ENCODE results near the gene NPAS3.

The NPAS3 gene

DNA sequence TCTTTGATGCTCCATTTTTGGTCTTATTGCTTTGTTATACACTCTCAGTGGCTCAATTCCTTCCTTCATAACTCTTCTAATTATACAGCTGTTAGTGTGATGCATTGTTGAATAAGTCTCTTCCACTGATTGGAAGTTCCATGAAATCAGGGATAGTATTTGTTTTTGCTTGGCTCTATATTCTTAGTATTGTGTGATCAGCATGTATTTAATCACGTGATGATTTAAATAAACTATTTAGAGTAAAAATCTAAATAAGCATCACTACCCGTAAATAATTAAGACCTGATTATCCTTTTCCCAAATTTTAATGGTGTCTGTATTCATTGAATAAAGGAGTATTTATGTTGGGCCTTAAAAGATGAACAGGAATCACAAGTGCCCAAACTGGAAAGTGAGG, 355.7 kb downstream of the NPAS3 start:
- DNase-seq (ENCODE audit: extremely low read depth in 1 of 2, low read depth in 1 of 2), result no peak

DNA sequence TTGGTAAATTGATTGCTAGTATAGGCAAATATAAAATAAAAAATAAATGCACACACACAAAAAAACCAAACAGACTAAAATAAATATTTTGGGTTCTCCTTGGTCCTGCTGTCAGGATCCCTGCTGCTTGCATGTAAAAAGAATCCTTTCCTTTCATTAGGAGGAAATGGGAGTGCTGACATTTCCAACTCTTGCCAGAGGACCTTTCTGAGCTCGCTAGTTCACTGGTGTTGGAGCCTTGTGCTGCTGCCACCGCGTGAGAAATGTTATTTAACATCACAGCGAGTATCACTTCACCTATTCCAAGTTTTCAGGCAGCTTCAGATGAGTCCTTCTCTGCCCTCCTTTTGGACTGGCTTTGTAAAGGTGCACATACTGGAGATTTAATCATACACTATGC, 358.9 kb downstream of the NPAS3 start:
- DNase-seq (ENCODE audit: extremely low read depth in 1 of 2, low read depth in 1 of 2), result no peak

DNA sequence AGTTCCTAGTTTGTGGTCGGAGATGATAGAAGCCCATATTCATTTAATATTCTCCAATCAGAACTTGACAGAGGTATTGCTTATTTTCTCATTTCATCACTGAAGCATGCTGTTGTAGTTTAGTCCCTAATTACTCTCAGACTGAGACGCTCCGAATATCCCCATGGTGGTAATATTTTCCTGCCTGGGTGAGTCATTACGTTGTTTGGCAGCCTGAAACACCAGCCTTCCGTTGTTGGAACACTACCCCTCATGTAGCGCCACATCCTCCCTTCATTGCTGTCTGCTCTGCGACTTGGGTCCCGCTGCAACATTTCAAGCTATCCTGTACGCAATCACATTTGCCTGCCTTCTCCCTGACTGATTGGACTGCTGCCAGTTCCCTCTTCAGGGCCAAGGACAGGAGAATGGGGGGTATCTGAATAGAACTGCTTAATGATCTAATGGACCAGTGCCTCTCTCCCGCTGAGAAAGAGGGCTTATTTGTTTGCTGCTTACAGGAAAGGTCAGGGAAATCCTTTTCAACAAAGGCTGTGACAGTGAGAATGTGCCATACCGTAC, 369.1 kb downstream of the NPAS3 start:
- no peak for DNase-seq (ENCODE audit: extremely low read depth in 1 of 2, low read depth in 1 of 2)

DNA sequence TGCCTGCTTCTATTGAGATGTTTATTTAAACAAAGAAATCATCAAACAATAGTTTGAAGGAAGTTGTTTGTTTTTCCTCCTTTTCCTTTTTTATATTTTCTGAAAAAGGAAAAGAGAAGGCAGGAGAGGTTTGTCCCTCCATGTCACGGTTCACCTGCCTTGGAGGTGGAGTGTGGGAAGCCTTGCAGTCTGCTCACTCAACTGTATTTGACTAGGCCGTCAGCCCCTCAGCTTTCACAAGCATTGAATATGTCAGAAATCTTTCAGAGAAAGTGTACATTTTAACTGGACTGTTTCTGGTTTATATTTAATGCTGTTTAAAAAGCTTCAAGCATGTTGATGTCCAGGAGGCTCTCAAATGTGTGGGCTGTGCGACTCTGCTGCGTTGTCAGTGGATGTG, 370.4 kb downstream of the NPAS3 start:
- no peak for DNase-seq (ENCODE audit: extremely low read depth in 1 of 2, low read depth in 1 of 2)

DNA sequence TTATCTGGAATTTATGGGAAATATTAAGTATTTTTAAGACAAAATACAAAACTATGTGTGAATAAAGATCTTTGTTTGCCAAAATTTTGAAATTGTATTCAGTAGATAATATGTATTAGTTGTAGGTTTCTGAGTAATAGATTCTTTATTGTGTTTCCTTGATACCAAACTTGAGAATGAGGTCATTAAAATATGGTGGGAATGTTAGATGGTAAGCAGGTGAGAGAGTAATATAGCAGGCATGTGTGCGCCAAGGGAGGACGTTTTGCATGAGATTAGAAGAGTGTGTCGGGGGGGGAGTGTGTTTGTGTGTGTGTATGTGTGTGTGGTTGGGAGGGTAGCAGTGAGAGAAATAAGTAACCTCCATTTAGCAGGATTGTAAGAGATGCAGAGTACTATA, 376.5 kb downstream of the NPAS3 start:
- DNase-seq (ENCODE audit: extremely low read depth in 1 of 2, low read depth in 1 of 2), result no peak

DNA sequence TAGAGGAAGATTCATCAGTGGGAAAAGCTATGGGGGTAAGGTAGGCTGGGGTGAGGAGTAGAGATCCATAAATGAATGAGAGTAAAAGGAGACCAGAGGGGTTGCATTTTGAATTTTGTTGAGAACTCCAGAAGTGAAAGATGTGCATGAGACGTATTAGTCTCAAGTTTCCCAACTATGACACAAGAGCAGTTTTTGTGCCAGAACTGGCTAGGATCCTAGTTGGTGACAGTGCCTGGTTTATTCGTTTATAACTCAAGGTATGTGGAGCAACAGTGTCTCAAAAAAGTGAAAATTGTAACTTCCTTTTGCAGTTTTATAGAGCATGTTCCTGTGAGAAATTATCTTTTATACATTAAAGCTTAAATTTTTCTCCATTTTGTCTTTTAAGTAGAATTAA, 377.0 kb downstream of the NPAS3 start:
- no peak for DNase-seq (ENCODE audit: extremely low read depth in 1 of 2, low read depth in 1 of 2)

DNA sequence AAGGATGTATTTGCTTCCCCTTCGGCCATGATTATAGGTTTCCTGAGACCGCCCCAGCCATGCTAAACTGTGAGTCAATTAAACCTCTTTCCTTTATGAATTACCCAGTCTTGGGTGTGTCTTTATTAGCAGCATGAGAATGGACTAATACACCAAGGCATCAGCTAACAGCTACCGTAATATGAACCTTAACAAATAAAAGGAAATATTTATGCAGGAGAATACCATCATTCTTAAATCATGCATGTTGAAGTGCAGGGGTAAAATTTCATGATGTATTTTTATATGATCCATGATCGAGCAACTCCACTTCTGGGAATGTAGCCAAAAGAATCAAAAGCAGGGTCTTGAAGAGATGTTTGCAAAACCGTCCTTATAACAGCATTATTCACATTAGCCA, 379.0 kb downstream of the NPAS3 start:
- no peak for DNase-seq (ENCODE audit: extremely low read depth in 1 of 2, low read depth in 1 of 2)

DNA sequence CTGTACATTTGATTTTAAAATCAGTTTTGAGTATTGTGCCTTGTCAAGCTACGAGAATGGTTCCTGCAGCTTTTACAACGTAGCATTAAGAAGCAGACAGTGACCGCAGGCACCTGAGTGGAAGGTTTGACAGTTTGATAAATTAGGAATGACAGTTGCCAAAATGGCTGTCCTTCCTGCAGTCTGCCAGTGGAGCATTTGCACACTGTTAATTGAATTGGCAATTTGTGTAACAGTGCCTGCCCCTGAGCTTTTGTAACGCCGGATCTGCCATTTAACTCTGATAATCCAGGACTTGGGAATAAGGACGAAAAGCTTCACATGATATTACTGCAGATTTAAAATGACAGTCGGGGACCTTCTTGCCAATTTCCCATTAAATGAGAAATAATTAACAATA, 385.3 kb downstream of the NPAS3 start:
- no peak for DNase-seq (ENCODE audit: extremely low read depth in 1 of 2, low read depth in 1 of 2)

DNA sequence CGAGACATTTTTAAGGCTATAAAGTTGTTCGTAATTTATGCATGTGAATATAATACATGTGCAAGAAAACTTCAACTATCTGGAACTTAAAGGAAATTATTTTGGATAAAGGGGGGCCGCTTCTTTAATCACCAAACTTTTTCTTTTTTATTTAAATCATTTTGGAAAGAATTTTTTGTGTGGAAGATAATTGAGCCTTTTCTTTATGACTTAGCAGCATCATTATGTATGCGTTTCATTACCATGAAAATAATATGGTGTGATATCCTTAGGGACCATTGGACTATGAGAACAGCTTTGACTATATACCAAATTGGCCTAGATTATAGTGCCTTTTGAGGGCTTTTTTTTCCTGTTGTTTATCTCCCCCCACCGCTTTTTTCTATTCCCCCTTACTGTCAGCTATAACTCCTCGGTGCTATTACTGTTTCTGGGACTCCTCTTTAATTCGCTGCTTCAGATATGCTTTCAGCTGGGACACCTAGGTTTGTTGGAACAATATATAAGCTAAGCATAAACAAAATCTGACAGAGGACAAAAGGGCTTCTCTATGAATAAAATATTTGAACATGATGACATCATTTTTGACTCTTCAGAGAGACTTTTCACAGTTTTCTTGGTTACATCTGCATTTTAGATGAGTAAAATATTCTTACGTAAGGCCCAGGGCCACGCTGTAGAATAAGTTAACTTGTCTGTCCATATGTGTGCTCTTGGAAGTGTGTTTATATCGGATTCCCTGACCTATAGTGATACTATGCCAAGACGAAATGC, 392.7 kb downstream of the NPAS3 start:
- no peak for DNase-seq (ENCODE audit: extremely low read depth in 1 of 2, low read depth in 1 of 2)

DNA sequence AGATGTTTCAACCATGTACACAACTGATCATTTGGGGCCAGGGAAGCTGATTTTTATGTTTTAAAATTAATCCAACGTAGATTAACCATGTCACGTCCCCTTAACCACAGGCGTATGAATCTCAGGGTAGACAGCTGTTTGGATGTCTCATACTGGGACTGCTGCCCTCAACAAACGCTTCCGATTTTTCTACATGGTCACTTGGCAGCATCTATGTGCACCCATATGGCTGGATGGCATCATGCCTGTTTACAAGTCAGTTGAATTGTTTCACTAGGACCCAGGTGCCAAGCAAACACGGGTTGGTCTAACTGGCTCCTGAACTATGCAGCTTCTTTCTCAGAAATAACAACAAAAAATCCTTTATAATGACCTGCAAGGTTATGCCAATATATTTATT, 393.8 kb downstream of the NPAS3 start:
- DNase-seq (ENCODE audit: extremely low read depth in 1 of 2, low read depth in 1 of 2), result no peak

DNA sequence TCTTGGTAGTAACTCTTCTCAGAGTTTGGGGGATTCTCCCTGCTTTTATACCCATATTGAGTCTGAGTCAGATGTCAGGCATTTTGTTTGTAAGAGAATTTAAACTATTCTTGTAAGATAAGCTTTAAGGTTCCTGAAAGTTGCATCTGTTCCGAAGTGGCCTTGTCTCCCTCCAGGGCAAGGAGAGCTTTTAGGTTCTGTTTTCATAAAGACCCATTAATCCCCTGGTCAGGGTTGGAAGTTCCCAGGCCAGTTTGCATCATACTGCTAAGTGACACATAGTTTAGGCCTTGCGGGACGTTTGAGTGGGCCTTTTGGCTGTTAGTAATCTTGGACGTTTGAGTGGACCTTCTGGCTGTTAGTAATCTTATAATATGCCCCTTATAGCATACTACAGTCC, 396.7 kb downstream of the NPAS3 start:
- no peak for DNase-seq (ENCODE audit: extremely low read depth in 1 of 2, low read depth in 1 of 2)

DNA sequence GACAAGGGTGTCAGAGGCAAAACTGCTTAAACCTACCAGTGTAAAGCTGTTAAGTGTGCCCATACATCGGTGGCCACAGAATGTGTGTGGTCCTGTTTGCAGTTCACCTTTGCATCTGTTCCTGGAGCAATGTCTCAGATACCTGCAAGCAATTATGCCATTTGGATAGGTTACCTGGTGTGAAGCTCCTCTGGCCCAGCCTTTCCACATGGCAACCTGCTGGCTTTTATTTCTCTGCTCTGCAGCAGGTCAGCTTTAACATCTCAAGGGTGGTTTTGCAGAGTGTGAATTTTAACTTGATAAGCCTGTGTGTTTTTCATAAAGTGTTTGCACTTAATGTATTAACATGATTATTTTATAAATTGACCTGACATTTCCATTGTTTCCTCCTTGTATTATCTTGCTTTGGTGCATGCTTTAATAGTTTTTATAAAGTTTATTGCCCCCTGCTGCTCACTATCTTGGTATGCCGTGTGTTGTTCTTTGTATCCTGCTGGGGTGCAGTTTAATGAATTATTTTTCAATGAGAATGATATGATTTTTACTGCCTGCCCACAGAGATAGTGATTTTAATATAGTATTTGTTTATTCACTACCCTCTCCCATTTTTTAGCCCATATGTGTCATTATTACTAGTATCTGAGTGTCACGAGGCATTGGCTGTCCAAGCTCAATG, 403.8 kb downstream of the NPAS3 start:
- DNase-seq (ENCODE audit: extremely low read depth in 1 of 2, low read depth in 1 of 2), result no peak

DNA sequence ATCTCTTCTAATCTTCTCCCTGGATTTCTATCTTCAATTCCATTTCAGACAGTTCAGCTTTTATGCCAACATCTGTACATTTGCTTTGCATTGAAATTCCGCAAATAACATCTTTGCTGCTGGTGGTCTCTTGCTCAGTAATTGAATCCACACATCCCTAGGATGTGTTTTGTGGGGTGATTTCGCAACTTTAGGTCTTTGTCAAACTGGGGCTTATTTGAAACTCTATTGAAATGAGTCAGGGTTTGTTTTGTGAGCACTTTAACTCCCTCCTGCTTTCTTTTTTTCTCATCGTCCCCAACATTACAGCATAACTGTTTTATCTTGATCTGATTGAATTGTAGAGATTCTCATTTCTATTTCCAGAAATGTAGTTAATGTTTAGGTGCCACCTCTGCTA, 404.3 kb downstream of the NPAS3 start:
- DNase-seq (ENCODE audit: extremely low read depth in 1 of 2, low read depth in 1 of 2), result no peak

DNA sequence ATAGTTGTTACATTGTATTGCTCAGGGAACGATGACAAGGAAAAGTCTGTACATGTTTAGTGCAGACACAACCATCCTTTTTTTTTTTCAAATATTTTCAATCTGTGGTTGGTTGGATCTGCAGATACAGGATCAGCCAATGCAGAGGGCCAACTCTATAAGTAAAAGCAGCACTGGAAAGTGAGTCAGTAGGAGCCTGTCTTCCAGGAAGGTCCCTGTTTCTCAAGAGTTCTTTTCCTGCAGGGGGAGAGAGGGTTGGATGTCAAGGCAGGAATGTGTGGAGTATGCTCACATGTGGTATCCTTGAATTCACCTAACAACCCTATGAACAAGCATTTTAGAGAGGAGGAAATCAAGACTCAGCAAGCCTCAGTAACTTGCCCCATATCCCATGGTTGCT, 409.1 kb downstream of the NPAS3 start:
- DNase-seq (ENCODE audit: extremely low read depth in 1 of 2, low read depth in 1 of 2), result no peak

DNA sequence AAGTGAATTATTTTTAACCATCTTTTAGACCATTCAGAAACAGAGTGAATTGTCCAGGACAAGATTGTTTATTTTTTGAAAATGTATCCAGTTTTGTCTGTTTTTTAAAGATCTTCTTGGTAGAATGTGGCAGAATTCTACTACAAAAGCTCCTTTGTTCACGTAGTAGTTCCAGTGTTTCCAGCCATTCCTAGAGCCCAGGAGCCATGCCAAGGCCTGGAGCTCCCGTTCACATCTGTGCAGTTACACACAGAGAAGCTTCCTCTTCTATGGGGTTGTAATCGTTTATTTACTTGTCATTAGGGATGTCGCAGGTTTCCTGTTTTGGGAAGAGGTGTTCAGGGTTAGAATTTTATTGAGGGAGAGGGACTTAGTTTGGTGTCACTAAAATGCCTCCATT, 409.8 kb downstream of the NPAS3 start:
- no peak for DNase-seq (ENCODE audit: extremely low read depth in 1 of 2, low read depth in 1 of 2)

DNA sequence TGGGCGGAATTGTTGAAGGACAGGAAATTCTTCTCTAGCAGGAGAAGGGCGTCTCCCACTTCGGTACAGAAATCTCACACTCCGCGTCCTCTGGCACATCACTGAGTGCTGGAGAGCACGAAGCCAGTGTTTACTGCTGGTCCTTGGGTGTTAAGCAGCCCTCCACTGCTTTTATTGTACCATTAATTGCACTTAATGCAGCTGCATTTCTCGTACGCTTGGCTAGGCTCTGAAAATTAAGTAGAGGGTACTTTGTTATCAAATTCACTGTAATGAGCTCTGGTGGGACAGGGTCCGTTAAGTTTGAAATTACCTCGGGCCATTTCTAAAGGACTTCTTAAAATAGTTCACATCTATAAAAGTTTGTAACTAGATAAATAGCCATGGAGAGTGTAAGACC, 411.2 kb downstream of the NPAS3 start:
- no peak for DNase-seq (ENCODE audit: extremely low read depth in 1 of 2, low read depth in 1 of 2)

DNA sequence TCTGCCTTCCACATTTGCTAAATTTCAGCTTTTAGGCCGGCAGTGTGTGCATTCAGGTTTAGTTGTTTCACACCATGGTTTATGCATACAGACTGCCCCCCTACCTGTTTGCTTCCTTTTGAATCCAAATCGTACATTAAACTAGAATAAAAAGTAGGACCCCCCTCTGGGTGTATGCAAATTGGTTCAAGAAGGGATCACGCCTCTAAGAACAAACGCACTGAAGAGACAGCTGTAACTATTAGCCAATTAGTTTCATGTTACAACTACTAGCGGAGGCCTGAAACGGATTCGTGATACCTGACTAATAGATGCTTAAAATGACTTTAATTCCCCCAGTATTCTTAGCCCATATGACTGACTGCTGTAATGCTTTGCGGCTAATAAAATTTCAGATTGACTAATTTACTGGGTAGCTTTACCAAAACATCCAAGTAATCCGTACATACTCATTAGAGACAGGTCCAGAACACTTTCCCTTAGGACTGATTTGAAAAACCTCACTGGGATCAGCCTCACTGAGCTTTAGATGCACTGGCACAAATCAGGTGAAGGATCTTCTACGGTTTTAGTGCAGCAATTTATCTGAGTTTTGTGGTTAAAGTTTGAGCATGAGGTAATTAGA, 411.8 kb downstream of the NPAS3 start:
- DNase-seq (ENCODE audit: extremely low read depth in 1 of 2, low read depth in 1 of 2), result no peak

DNA sequence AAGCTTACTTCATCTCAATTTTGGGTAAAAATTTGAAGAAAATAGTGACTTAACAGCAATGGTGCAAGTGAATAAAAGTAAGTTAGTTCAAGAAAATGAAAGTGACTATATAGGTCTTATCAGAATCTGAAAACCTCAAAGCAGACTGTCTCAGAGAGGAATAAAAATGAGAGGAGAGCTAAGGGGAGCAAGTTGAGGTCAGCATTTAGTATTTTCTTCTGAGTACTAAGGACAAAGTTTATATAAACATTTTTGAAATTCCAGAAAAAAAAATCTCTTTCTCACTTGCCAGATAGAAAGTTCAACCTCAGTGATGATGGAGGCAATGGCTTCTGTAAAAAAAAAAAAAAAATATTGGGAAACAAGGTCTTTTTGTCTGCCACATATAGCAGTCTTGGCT, 414.1 kb downstream of the NPAS3 start:
- DNase-seq (ENCODE audit: extremely low read depth in 1 of 2, low read depth in 1 of 2), result no peak

DNA sequence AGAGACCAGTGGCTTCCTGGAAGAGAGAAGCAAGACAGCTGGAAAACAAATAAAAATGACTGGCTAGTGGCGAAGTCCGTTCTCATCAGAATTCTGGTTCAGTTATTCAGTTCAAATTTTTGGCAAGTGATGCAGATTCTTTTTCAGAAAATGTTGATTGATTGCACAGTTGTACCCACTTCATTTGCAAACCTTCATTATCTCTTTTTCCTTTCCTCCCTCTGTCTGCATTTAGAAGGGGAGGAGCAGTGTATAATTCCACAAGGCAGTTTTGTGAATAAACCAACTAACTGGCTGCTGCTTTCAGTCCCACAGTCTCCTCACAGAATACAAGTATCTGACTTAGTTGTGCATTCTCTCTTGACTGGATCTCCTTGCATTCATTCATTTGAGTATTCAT, 417.5 kb downstream of the NPAS3 start:
- DNase-seq (ENCODE audit: extremely low read depth in 1 of 2, low read depth in 1 of 2), result no peak

DNA sequence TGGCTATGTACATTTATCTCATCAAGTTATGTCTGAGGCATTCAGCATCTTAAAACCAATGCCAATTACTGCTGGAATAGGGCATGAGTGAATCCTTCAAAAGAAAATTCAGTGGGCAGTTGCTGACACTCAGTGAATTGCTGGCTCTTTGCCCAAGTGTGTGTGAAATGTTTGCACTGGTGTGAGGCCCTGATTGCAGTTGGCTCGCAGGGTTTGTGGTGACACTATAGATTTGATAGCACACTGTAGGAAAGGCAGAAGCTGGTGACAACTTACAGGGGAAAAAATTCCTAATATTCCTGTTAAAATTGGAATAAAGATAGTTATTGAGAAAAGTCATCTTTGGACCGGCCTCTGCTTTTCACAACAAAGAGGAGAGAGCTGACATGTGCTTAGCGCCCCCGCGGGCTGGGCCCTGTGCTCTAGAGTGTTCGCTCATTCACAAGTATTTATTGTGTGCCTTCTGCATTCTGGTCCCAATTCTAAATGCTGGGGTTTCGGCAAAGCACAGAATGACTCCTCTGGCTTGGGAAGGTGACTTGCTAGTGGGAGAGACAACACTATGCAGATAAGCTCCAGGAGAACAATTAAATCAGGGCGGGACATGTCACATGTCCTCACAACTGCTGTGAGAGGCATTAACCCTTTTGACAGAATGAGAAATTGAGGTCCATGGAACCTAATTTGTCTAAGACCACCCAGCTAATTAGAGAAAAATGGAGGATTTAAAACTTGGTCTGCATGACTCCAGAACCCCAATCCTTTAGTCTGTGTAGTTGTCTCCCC, 418.7 kb downstream of the NPAS3 start:
- DNase-seq (ENCODE audit: extremely low read depth in 1 of 2, low read depth in 1 of 2), result no peak

DNA sequence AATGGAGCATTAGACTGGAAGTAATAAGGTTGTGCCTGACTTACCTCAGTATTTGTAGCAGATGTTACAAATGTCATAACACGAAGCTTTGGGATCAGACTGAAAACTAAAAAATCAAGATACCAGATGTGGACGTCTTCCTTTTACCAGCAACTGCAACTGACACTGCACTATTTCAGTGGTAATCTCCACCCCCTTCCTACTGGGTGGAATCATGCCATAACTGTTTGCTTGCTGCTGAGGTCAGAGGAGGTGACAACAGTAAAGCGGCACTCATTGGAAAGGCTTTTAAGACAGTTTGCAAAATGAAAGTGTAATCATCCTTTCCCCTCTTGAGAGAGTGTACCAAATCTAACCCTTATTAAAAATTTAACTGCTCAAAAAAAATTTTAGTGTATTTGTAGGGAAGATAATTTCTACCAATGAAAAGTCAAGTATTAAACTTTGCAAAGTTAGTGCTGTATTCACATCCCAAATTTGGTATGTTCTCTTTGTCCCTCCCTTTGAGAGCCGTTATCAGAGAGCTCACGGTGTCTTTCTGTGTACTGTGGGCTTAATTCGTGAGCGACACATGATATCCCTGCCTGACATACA, 420.7 kb downstream of the NPAS3 start:
- DNase-seq (ENCODE audit: extremely low read depth in 1 of 2, low read depth in 1 of 2), result no peak

All from stimulated activated CD8-positive, alpha-beta memory T cell treated with anti-CD3 and anti-CD28 coated beads, Interleukin-7, amount 100 ng/mL, for 48 hours (primary cell).